NCI-H510A (cell line): ENCODE results near the gene TOP3B.

Source experiments
- DNase-seq: peaks from one replicate; lab custom pipeline; 2025; lab: John Stamatoyannopoulos, UW

TOP3B gene

DNA sequence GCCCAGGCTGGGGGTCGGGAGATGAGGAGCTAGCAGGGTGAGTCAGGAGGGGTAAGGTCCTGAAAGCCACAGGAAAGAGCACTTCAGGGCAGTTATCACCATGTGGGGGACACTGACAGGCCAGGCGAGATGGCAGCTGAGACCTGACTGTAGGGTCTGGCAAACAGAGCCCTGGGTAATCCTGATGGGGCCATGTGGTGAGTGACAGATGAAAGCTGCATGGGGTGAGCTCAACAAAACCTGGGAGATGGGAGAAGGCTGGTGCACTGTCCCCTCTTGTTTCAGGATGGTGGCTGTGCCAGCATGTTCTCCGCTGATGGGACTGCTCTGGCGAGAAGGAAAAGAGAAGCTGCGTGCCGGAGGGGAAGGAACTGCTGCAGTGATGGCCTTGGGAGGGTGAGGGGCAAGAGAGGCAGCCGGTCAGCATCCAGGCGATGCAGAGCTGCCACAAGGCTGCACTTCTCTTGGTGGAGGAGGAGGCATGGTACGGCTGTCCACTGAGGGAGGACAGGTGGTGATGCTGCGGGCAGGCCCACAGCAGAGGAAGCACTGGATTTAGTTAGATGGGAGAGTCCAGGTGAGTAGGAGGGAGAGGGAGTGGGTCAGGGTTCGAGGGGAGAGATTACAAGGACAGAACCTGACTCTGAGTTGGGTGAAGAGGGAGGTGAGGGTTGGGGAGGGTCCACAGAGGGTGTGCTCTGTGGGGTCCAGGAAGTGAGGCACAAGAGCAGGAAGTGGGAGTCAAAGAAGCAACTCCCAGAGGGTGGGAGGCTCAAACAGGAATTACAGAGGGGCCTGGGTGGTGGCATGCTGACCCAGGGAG lies 3.8 kb downstream of the TOP3B start:
- no peak for DNase-seq

DNA sequence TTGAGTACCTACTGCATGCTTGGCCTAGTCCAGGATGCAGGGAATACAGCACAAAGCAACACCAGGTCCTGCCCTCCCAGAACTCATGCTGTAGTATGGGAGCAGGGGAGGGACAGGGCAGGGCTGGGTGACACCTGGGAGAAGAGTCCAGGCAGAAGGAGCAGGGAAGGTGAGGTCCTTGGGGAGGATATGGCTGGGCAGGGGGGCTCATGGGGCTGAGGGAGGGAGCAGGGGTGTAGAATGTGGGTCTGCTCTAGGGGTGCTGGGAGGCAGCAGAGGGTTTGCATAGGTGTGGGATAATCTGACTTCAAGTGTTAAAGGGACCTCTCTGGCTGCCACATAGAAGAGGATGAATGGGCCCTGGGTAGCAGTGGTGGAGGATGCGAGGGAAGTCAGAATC lies 4.8 kb downstream of the TOP3B start:
- DNase-seq = no peak

DNA sequence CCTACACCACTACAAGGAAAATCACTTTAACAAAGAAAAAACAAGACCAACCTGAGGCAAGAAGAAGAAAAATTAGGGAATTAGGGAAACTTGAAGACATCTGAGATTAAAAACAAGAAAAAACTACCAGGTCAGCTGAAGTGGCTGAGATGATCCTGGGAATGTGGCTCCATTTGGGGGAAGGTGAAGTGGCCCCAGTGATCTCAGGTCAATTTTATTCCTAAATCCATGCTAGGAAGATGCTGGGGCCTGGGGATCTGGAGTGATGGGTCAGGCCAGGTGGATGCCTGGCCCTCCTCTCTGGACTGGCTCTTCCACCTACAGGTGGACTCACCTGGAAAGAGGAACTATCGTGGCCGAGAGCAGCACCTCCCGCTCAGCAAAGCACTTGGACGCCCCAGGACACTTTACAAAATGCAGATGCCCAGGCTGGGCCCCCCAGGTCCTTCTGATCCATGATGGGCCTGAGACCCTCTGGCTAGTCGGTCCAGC lies 6.7 kb downstream of the TOP3B start:
- DNase-seq = no peak

GRCh38 chr22:21975273-21975672 lies 7.3 kb downstream of the TOP3B start:
- DNase-seq = no peak

DNA sequence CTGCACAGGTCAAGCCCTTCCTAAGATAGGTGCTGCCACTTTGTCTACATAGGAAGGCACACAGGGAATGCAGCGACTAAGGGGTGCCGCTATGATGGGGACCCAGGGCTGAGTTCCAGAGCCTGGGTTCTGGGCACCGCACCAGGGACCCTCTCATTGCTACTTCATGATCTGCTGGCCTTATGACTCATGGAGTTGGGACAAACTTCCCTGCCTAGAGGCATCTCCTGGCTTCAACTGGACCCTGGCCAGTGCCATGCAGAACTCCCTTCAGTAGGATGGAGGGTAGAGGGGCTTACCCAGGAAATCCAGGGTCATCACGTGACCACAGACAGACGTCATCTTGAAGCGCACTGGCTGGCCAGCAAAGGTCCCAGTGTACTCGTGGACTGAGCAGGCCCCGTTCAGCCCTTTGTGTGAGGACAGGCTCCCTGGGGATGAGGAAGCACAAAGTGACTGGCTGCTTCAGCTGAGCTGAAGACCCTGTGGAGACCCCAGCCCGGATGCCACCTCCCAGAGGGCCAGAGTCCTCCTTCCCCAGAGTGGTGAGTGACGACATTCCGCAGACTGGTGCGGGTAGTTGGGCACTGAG lies 8.4 kb downstream of the TOP3B start:
- DNase-seq = no peak

- DNase-seq = no peak
These were observed 9.8 kb downstream of the TOP3B start for GRCh38 chr22:21972806-21973205.

DNA sequence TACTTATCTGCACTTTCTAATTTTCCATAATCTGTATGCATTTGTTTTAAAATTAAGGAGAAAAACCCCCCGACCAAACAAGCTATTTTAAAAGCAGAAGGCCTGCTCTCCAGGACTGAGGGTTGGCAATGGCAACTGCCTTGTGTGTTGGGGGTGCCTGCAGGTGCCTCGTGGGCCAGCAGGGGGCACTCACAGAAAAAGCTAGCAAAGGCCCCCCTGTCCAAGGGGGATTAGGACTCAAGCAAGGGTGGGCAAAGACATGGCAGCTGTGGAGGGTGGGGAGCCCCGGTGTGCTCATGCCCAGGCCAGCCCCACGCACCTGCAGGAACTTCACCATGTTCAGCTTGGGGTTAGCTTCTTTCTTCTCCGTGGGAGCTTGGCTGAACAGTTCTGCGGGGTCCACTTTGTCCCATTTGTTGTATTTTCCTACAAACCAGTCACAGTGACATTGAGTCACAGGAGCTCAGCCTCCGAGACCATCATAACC lies 10.3 kb downstream of the TOP3B start:
- DNase-seq = no peak

DNA sequence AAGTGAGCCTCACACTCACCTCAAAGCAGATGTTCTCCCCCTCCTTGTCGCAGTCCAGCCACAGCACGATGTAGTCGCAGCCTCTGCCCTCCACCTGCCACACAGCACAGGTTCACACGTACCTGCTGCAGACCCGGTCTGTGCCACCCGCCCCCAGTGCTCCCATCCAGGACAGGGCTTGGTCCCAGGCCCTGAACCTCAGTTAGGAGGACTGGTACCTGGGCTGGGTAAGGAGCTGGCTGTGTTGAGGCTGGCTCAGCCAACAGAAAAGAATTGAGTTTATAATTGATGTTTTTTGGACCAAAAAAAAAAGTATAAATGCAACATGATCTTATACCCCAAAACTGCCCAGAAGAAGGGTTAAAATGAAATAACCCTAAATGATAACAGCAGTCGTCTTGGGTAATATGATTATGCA lies 10.7 kb downstream of the TOP3B start:
- no peak for DNase-seq

- DNase-seq = no peak
These were observed 11.6 kb downstream of the TOP3B start for GRCh38 chr22:21970800-21971617.

GRCh38 chr22:21970037-21970799 lies 12.4 kb downstream of the TOP3B start:
- DNase-seq = no peak

- DNase-seq = no peak
These were observed 14.0 kb downstream of the TOP3B start for GRCh38 chr22:21968452-21969129.

GRCh38 chr22:21967693-21968271 lies 14.8 kb downstream of the TOP3B start:
- no peak for DNase-seq

DNA sequence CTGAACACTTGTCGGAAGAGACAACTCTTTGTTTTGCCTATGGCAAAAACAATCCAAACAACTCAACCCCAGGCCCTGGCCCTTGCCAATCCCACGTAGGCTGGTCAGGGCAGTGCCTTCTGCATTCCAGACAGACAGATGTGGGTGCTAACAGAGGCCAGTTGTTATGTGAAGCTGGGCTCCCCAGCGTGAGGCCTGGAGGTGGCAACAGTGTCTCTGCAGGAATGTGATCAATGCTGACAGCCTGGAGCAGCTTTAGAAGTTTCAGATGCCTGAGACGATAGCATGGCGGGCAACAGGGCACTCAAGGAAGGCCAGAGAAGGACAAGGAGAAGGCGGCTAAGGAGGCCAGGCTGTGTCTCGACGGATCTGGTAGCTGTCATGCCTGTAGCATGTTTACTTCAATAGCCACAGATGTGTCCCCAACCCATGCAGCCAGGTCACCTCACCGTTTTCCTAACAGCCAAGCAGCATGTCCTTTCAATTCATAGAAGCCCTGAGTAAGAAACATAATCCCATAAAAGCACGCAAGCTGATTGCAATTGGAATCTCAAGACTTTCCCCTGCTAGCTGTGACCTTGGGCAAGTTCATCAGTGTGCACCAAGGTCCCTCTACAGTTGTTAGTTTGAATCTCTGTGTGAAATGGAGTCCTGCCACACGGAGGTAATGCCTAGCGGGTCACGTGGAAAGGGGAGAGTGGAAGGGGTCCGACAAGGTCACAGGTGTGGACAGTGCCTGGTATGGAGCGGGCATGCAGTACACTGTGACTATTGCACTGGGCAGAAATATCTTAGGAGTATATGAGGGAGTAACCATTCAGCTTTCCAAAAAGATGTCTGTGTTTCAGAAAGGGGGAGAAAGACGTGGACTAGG lies 15.7 kb downstream of the TOP3B start:
- DNase-seq = no peak

DNA sequence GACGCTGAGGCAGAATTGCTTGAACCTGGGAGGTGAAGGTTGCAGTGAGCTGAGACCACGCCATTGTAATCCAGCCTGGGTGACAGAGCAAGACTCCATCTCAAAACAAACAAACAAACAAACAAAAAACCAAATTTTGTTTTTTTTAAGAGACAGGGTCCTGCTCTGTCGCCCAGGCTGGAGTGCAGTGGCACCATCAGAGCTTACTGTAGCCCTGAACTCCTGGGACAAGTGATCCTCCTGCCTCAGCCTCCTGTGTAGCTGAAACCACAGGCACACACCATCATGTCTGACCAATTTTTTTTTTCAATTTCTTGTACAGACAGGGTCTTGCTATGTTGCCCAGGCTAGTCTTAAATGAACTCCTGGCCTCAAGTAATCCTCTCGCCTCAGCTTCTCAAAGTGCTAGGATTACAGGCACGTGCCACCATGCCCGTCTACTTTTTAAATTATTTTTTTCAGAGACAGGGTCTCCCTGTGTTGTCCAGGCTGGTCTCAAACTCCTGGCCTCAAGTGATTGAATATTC lies 16.8 kb downstream of the TOP3B start:
- no peak for DNase-seq

- no peak for DNase-seq
These were observed 17.6 kb downstream of the TOP3B start for GRCh38 chr22:21964918-21965484.

DNA sequence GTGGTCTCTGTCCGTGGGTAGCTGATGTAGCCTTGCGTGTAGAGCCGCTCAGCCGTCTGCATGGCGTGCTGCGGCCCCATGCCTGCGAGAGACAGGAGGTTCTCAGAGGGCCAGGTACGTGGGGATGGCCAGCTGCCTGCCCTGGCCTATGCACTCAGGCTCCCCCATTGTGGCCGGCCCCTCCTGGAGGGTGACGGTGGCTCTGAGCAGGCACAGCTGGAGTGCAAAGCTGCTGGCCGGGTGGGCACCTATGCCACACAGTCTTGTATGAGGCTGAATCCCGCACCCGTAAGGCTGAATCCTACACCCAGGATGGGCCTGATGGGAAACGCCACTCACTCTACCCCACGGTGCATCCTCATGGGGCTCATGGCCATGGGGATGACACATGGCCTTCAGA lies 18.4 kb downstream of the TOP3B start:
- DNase-seq = no peak

DNA sequence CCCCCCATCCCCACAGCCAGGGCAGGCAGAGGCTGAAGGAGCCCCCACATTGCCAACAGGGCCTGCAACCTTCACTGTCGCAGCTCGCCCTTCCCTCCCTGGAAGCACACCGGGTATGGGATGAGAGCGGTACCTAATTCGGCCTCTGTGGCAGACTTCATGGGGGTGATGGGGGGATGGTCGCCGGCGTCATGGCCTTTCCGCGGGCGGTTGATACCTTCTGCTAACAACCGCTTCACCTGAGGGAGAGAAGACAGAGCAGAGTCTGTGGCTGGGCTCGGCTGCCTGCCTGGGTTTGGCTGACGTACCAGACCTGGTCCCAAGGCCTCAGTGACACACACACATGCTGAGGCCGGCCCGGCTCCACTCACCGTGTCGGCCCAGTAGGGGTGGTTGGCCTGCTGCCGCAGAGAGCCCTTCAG lies 18.8 kb downstream of the TOP3B start:
- DNase-seq = no peak

- DNase-seq = no peak
These were observed 19.3 kb downstream of the TOP3B start for GRCh38 chr22:21963286-21963685.

GRCh38 chr22:21962655-21962949 lies 20.0 kb downstream of the TOP3B start:
- no peak for DNase-seq
